HEK293 (cell line): ENCODE data around the gene PGAP6.

Source experiments
- CTCF ChIA-PET: fragments of 350-600 bp; formaldehyde crosslinking; extraction: SDS; loops from one replicate; lab custom pipeline; 2021; ENCODE audit warnings: antibody characterized with exemption; lab: Yijun Ruan, JAX
- POLR2A ChIA-PET: fragments of 300-600 bp; formaldehyde crosslinking; extraction: SDS; loops from one replicate; lab custom pipeline; 2020; ENCODE audit warnings: antibody characterized with exemption, inconsistent platforms; lab: Yijun Ruan, JAX
- H3K27ac ChIP-seq: fragments of 200-500 bp; sonication (Bioruptor generic); 2 replicates; pipeline ENCODE4 v1.5.1; 2014; ENCODE audit warnings: low read depth, low read length, control low read depth, inconsistent platforms; ENCODE audit errors: extremely low read depth
- H3K36me3 ChIP-seq, 2 experiments: fragments of 200-500 bp in 1 of 2; sonication (Bioruptor generic) in 1 of 2; 1 replicate in 1 of 2; 2 replicates in 1 of 2; pipeline ENCODE4 v1.5.1; 2014 to 2017; ENCODE audit warnings: inconsistent platforms in 2 of 2, low read length in 2 of 2; ENCODE audit not compliant: control insufficient read depth in 2 of 2, insufficient read depth in 1 of 2
- H3K4me1 ChIP-seq: fragments of 200-500 bp; sonication (Bioruptor generic); 2 replicates; pipeline ENCODE4 v1.5.1; 2014; ENCODE audit warnings: mild to moderate bottlenecking, low read length, inconsistent platforms; ENCODE audit not compliant: control insufficient read depth, insufficient read depth
- H3K4me3 ChIP-seq: 2 replicates; pipeline ENCODE4 v1.5.1; 2011; ENCODE audit warnings: low read depth, mild to moderate bottlenecking, control low read depth, low read length, moderate library complexity
- H3K9me3 ChIP-seq: fragments of 200-500 bp; sonication (Bioruptor generic); 2 replicates; pipeline ENCODE4 v1.5.1; 2014; ENCODE audit warnings: low read depth, low read length, inconsistent platforms; ENCODE audit not compliant: control insufficient read depth, insufficient read depth
- OVOL3 ChIP-seq: fragments of 450-650 bp; formaldehyde crosslinking; IDR thresholded peaks from 2 replicates; pipeline ENCODE4 v1.5.1; 2016; ENCODE audit warnings: missing biosample characterization, missing genetic modification characterization
- PRDM10 ChIP-seq: fragments of 450-650 bp; formaldehyde crosslinking; IDR thresholded peaks from 2 replicates; pipeline ENCODE4 v1.5.1; 2016; ENCODE audit warnings: missing biosample characterization, missing genetic modification characterization
- SP3 ChIP-seq: fragments of 450-650 bp; formaldehyde crosslinking; IDR thresholded peaks from 2 replicates; pipeline ENCODE4 v1.5.1; 2016; ENCODE audit warnings: missing biosample characterization, missing genetic modification characterization
- YY1 ChIP-seq: fragments of 450-650 bp; formaldehyde crosslinking; IDR thresholded peaks from 2 replicates; pipeline ENCODE4 v1.5.1; 2018; ENCODE audit warnings: missing biosample characterization, missing genetic modification characterization
- ZBTB17 ChIP-seq: fragments of 450-650 bp; formaldehyde crosslinking; IDR thresholded peaks from 2 replicates; pipeline ENCODE4 v1.5.1; 2016; ENCODE audit warnings: missing biosample characterization, missing genetic modification characterization
- ZBTB20 ChIP-seq: fragments of 450-650 bp; formaldehyde crosslinking; IDR thresholded peaks from 2 replicates; pipeline ENCODE4 v1.5.1; 2016; ENCODE audit warnings: missing biosample characterization, missing genetic modification characterization
- ZBTB26 ChIP-seq: fragments of 450-650 bp; formaldehyde crosslinking; optimal IDR thresholded peaks from 2 replicates; pipeline ENCODE3; 2016; ENCODE audit warnings: missing biosample characterization, mild to moderate bottlenecking, missing genetic modification characterization
- ZBTB8A ChIP-seq: fragments of 450-650 bp; formaldehyde crosslinking; IDR thresholded peaks from 2 replicates; pipeline ENCODE4 v1.5.1; 2016; ENCODE audit warnings: missing biosample characterization, missing genetic modification characterization
- ZFHX2 ChIP-seq: fragments of 450-650 bp; formaldehyde crosslinking; conservative IDR thresholded peaks from 2 replicates; pipeline ENCODE4 v1.5.1; 2016; ENCODE audit warnings: missing biosample characterization, missing genetic modification characterization
- ZIC2 ChIP-seq: fragments of 450-650 bp; formaldehyde crosslinking; IDR thresholded peaks from 2 replicates; pipeline ENCODE4 v1.5.1; 2016; ENCODE audit warnings: missing biosample characterization, missing genetic modification characterization
- ZNF121 ChIP-seq: fragments of 450-650 bp; formaldehyde crosslinking; IDR thresholded peaks from 2 replicates; pipeline ENCODE4 v1.5.1; 2016; ENCODE audit warnings: missing biosample characterization, missing genetic modification characterization
- ZNF157 ChIP-seq: fragments of 450-650 bp; formaldehyde crosslinking; IDR thresholded peaks from 2 replicates; pipeline ENCODE4 v1.5.1; 2016; ENCODE audit warnings: missing biosample characterization, missing genetic modification characterization
- ZNF335 ChIP-seq: fragments of 450-650 bp; formaldehyde crosslinking; conservative IDR thresholded peaks from 2 replicates; pipeline ENCODE4 v1.5.1; 2016; ENCODE audit warnings: missing biosample characterization, missing genetic modification characterization
- ZNF366 ChIP-seq: fragments of 450-650 bp; formaldehyde crosslinking; conservative IDR thresholded peaks from 2 replicates; pipeline ENCODE4 v1.5.1; 2016; ENCODE audit warnings: missing biosample characterization, missing genetic modification characterization
- ZNF580 ChIP-seq: fragments of 450-650 bp; formaldehyde crosslinking; IDR thresholded peaks from 2 replicates; pipeline ENCODE4 v1.5.1; 2016; ENCODE audit warnings: missing biosample characterization, missing genetic modification characterization
- ZNF768 ChIP-seq: fragments of 450-650 bp; formaldehyde crosslinking; IDR thresholded peaks from 2 replicates; pipeline ENCODE4 v1.5.1; 2018; ENCODE audit warnings: missing biosample characterization, mild to moderate bottlenecking, missing genetic modification characterization
- TF ChIP-seq, protein P1 (sequence below): fragments of 450-650 bp; formaldehyde crosslinking; conservative IDR thresholded peaks from 2 replicates; pipeline ENCODE4 v1.5.1; 2016; ENCODE audit warnings: low read depth, missing biosample characterization, missing genetic modification characterization
- TF ChIP-seq, protein P2 (sequence below): fragments of 450-650 bp; formaldehyde crosslinking; IDR thresholded peaks from 2 replicates; pipeline ENCODE4 v1.5.1; 2017; ENCODE audit warnings: missing biosample characterization, missing genetic modification characterization
- TF ChIP-seq, protein P3 (sequence below): fragments of 450-650 bp; formaldehyde crosslinking; IDR thresholded peaks from 2 replicates; pipeline ENCODE4 v1.5.1; 2017; ENCODE audit warnings: missing biosample characterization, missing genetic modification characterization

The PGAP6 gene

DNA sequence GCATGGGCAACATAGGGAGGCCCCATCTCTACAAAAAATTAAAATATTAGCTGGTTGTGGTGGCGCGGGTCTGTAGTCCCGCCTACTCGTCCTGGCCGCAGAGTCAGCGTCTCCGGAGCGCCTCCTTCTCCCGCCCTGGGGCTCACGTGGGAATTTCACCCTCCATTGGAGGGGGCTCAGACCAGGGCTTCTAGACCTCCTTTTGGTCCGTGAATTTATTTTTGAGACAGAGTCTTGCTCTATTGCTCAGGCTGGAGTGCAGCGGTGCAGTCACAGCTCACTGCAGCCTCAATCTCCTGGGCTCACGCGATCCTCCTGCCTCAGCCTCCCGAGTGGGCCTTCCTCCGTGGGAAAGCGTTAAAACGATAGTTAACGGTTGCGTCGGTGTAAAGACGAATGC is 14.8 kb upstream of the PGAP6 start (continued):
- TF ChIP-seq ZNF157 (tag by site-specific recombination): no peak
- TF ChIP-seq ZNF335 (tag by site-specific recombination): peak; percentile 81
- peak; percentile 30 for TF ChIP-seq ZBTB26 (tag by site-specific recombination)
- peak; percentile 66; the same call in 1 of the 2 replicates for TF ChIP-seq ZFHX2
- 0 out of 2 replicates have a peak, but pooled peaks have one; percentile 56 for TF ChIP-seq ZBTB17 (tag by site-specific recombination)
- TF ChIP-seq, protein P1, sequence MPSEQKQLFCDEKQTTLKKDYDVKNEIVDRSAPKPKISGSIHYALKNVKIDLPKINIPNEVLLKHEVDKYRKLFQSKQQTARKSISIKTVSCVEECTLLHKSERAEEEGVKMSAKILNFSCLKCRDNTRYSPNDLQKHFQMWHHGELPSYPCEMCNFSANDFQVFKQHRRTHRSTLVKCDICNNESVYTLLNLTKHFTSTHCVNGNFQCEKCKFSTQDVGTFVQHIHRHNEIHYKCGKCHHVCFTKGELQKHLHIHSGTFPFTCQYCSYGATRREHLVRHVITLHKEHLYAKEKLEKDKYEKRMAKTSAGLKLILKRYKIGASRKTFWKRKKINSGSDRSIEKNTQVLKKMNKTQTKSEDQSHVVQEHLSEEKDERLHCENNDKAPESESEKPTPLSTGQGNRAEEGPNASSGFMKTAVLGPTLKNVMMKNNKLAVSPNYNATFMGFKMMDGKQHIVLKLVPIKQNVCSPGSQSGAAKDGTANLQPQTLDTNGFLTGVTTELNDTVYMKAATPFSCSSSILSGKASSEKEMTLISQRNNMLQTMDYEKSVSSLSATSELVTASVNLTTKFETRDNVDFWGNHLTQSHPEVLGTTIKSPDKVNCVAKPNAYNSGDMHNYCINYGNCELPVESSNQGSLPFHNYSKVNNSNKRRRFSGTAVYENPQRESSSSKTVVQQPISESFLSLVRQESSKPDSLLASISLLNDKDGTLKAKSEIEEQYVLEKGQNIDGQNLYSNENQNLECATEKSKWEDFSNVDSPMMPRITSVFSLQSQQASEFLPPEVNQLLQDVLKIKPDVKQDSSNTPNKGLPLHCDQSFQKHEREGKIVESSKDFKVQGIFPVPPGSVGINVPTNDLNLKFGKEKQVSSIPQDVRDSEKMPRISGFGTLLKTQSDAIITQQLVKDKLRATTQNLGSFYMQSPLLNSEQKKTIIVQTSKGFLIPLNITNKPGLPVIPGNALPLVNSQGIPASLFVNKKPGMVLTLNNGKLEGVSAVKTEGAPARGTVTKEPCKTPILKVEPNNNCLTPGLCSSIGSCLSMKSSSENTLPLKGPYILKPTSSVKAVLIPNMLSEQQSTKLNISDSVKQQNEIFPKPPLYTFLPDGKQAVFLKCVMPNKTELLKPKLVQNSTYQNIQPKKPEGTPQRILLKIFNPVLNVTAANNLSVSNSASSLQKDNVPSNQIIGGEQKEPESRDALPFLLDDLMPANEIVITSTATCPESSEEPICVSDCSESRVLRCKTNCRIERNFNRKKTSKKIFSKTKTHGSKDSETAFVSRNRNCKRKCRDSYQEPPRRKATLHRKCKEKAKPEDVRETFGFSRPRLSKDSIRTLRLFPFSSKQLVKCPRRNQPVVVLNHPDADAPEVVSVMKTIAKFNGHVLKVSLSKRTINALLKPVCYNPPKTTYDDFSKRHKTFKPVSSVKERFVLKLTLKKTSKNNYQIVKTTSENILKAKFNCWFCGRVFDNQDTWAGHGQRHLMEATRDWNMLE (tag by site-specific recombination): no peak
- TF ChIP-seq ZBTB20 (tag by site-specific recombination): peak; percentile 68; the same call in 1 of the 2 replicates
- peak; percentile 18; the same call in 1 of the 2 replicates for TF ChIP-seq ZIC2 (tag by site-specific recombination)
- TF ChIP-seq ZNF768 (tag by site-specific recombination): peak; percentile 67; the same call in 1 of the 2 replicates
- TF ChIP-seq ZNF121 (tag by site-specific recombination): 0 out of 2 replicates have a peak, but pooled peaks have one; percentile 29
- TF ChIP-seq, protein P2, sequence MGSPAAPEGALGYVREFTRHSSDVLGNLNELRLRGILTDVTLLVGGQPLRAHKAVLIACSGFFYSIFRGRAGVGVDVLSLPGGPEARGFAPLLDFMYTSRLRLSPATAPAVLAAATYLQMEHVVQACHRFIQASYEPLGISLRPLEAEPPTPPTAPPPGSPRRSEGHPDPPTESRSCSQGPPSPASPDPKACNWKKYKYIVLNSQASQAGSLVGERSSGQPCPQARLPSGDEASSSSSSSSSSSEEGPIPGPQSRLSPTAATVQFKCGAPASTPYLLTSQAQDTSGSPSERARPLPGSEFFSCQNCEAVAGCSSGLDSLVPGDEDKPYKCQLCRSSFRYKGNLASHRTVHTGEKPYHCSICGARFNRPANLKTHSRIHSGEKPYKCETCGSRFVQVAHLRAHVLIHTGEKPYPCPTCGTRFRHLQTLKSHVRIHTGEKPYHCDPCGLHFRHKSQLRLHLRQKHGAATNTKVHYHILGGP (tag by site-specific recombination): no peak
- TF ChIP-seq YY1 (tag by site-specific recombination): peak; percentile 43
- 0 out of 2 replicates have a peak, but pooled peaks have one; percentile 48 for TF ChIP-seq ZNF580 (tag by site-specific recombination)
- TF ChIP-seq OVOL3 (tag by site-specific recombination): peak; percentile 33; the same call in 1 of the 2 replicates
- peak; percentile 84 for TF ChIP-seq ZBTB8A (tag by site-specific recombination)
- peak; percentile 55 for TF ChIP-seq SP3 (tag by site-specific recombination)

- ChIA-PET POLR2A (interaction anchor here (0.6 kb wide), 1 partner anchor 9 kb away, joined by 3 read pairs; no protein-coding TSS in a partner anchor), CTCF (interaction anchor here (1.0 to 1.1 kb wide), 2 partner anchors 90 to 175 kb away, joined by 4 to 5 read pairs; no protein-coding TSS in a partner anchor)
- Histone ChIP-seq H3K9me3 (no peaks in the 10 kb centered on the region), H3K36me3 (peaks cover 0 to 27% of the 10 kb centered on the region in 2 experiments; a peak in 1 of 3 replicates), H3K4me1 (no peaks in the 10 kb centered on the region), H3K4me3 (no peak overlapping the region), H3K27ac (no peak overlapping the region)
- TF ChIP-seq ZBTB20 (tag by site-specific recombination): peak; percentile 81
- TF ChIP-seq, protein P3, sequence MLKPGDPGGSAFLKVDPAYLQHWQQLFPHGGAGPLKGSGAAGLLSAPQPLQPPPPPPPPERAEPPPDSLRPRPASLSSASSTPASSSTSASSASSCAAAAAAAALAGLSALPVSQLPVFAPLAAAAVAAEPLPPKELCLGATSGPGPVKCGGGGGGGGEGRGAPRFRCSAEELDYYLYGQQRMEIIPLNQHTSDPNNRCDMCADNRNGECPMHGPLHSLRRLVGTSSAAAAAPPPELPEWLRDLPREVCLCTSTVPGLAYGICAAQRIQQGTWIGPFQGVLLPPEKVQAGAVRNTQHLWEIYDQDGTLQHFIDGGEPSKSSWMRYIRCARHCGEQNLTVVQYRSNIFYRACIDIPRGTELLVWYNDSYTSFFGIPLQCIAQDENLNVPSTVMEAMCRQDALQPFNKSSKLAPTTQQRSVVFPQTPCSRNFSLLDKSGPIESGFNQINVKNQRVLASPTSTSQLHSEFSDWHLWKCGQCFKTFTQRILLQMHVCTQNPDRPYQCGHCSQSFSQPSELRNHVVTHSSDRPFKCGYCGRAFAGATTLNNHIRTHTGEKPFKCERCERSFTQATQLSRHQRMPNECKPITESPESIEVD (tag by site-specific recombination): no peak
- TF ChIP-seq PRDM10: peak; percentile 30; the same call in 1 of the 2 replicates
- 0 out of 2 replicates have a peak, but pooled peaks have one; percentile 11 for TF ChIP-seq ZNF366
Observed at GRCh38 chr16:396199-396598, 14.4 kb upstream of the PGAP6 start.
